ENCODE measurements around the gene UQCRC1. TPM values are rescaled to one million over a fixed set of nuclear protein-coding genes. Genes with fewer than 3 reads are reported as not detected.

Gene UQCRC1
- total and polyA plus RNA-seq, 2 donors (not counting 1 experiment from before 2014, with no cell fraction given): 226 to 366 TPM

- H4K20me1 ChIP-seq (ENCODE audit: control insufficient read depth, extremely low read depth, insufficient read depth, low read length): no peaks in the 10 kb centered on the region
- DNase-seq (ENCODE audit: low read depth in 2 of 2): peak; percentile 85 to 96
- peak overlapping the region; percentile 5 for H3K9ac ChIP-seq (ENCODE audit: insufficient read depth, low read length)
- H3K27me3 ChIP-seq (ENCODE audit: control insufficient read depth, insufficient read depth, low read length): no peaks in the 10 kb centered on the region
- peak overlapping the region; percentile 95 for H3K27ac ChIP-seq (ENCODE audit: insufficient read depth, low read length)
- peaks cover 47% of the 10 kb centered on the region for H3K4me1 ChIP-seq (ENCODE audit: control insufficient read depth, extremely low read depth, insufficient read depth, low read length)
- peak overlapping the region; percentile 69 for H3K4me2 ChIP-seq (ENCODE audit: extremely low read depth, insufficient read depth, low read length)
- no peaks in the 10 kb centered on the region for H3K9me3 ChIP-seq (ENCODE audit: control insufficient read depth, insufficient read depth, low read depth, low read length)
- H3K4me3 ChIP-seq (replicated peaks in 1 of 4; ENCODE audit: control extremely low read depth in 1 of 4, insufficient read depth in 1 of 4, low read depth in 3 of 4, low read length in 4 of 4): peak overlapping the region in 2 of 4 experiments; percentile 8 to 32
- H3K79me2 ChIP-seq (ENCODE audit: control insufficient read depth, insufficient read depth, low read length): no peaks in the 10 kb centered on the region
- H3K36me3 ChIP-seq (ENCODE audit: control insufficient read depth, insufficient read depth, low read length): peaks cover 34% of the 10 kb centered on the region
- TF ChIP-seq EZH2 (IDR thresholded peaks at IDR 0.05; ENCODE audit: low read length, missing control alignments) (no peak), CTCF (conservative IDR thresholded peaks at IDR 0.05 in 1 of 2, IDR thresholded peaks at IDR 0.05 in 1 of 2; ENCODE audit: low read depth in 1 of 2, low read length in 2 of 2) (no peak)
- H2AFZ ChIP-seq (ENCODE audit: low read length): no peak overlapping the region
Observed at GRCh38 chr3:48598323-48599076, 10.9 kb downstream of the UQCRC1 start.

GRCh38 chr3:48597408-48597800, 12.0 kb downstream of the UQCRC1 start:
- H3K79me2 ChIP-seq (ENCODE audit: control insufficient read depth, insufficient read depth, low read length): no peaks in the 10 kb centered on the region
- TF ChIP-seq CTCF (conservative IDR thresholded peaks at IDR 0.05 in 1 of 2, IDR thresholded peaks at IDR 0.05 in 1 of 2; ENCODE audit: low read depth in 1 of 2, low read length in 2 of 2): no peak
- TF ChIP-seq EZH2 (IDR thresholded peaks at IDR 0.05; ENCODE audit: low read length, missing control alignments): no peak
- H3K4me1 ChIP-seq (ENCODE audit: control insufficient read depth, extremely low read depth, insufficient read depth, low read length): peaks cover 47% of the 10 kb centered on the region
- H3K9ac ChIP-seq (ENCODE audit: insufficient read depth, low read length): no peak overlapping the region
- H4K20me1 ChIP-seq (ENCODE audit: control insufficient read depth, extremely low read depth, insufficient read depth, low read length): no peaks in the 10 kb centered on the region
- H3K27ac ChIP-seq (ENCODE audit: insufficient read depth, low read length): peak overlapping the region; percentile 95
- H3K4me3 ChIP-seq (replicated peaks in 1 of 4; ENCODE audit: control extremely low read depth in 1 of 4, insufficient read depth in 1 of 4, low read depth in 3 of 4, low read length in 4 of 4): no peak overlapping the region
- H3K27me3 ChIP-seq (ENCODE audit: control insufficient read depth, insufficient read depth, low read length): no peaks in the 10 kb centered on the region
- no peaks in the 10 kb centered on the region for H3K9me3 ChIP-seq (ENCODE audit: control insufficient read depth, insufficient read depth, low read depth, low read length)
- H3K4me2 ChIP-seq (ENCODE audit: extremely low read depth, insufficient read depth, low read length): no peak overlapping the region
- DNase-seq (ENCODE audit: low read depth in 2 of 2): no peak
- peaks cover 24% of the 10 kb centered on the region for H3K36me3 ChIP-seq (ENCODE audit: control insufficient read depth, insufficient read depth, low read length)
- no peak overlapping the region for H2AFZ ChIP-seq (ENCODE audit: low read length)

- Histone ChIP-seq H3K9me3 (ENCODE audit: control insufficient read depth, insufficient read depth, low read depth, low read length) (no peaks in the 10 kb centered on the region), H2AFZ (ENCODE audit: low read length) (no peak overlapping the region), H3K27ac (ENCODE audit: insufficient read depth, low read length) (peak overlapping the region; percentile 95), H3K9ac (ENCODE audit: insufficient read depth, low read length) (no peak overlapping the region), H3K4me3 (replicated peaks in 1 of 4; ENCODE audit: control extremely low read depth in 1 of 4, insufficient read depth in 1 of 4, low read depth in 3 of 4, low read length in 4 of 4) (no peak overlapping the region), H3K79me2 (ENCODE audit: control insufficient read depth, insufficient read depth, low read length) (no peaks in the 10 kb centered on the region), H4K20me1 (ENCODE audit: control insufficient read depth, extremely low read depth, insufficient read depth, low read length) (no peaks in the 10 kb centered on the region), H3K4me2 (ENCODE audit: extremely low read depth, insufficient read depth, low read length) (no peak overlapping the region), H3K36me3 (ENCODE audit: control insufficient read depth, insufficient read depth, low read length) (peaks cover 25% of the 10 kb centered on the region), H3K4me1 (ENCODE audit: control insufficient read depth, extremely low read depth, insufficient read depth, low read length) (peaks cover 47% of the 10 kb centered on the region), H3K27me3 (ENCODE audit: control insufficient read depth, insufficient read depth, low read length) (no peaks in the 10 kb centered on the region)
- no peak for DNase-seq (ENCODE audit: low read depth in 2 of 2)
- TF ChIP-seq CTCF (conservative IDR thresholded peaks at IDR 0.05 in 1 of 2, IDR thresholded peaks at IDR 0.05 in 1 of 2; ENCODE audit: low read depth in 1 of 2, low read length in 2 of 2) (no peak), EZH2 (IDR thresholded peaks at IDR 0.05; ENCODE audit: low read length, missing control alignments) (no peak)
Observed at GRCh38 chr3:48596676-48597407, 12.6 kb downstream of the UQCRC1 start.
